ENCODE measurements around the gene MUC21.

GRCh38 chr6:31016659-31017299 is 33.3 kb downstream of the MUC21 start:
- no peak for TF ChIP-seq CTCF (IDR thresholded peaks at IDR 0.05; ENCODE audit: low read depth, low read length)
- TF ChIP-seq POLR2A (IDR thresholded peaks at IDR 0.05; ENCODE audit: extremely low read depth, insufficient read length), result no peak
- TF ChIP-seq, protein P1, sequence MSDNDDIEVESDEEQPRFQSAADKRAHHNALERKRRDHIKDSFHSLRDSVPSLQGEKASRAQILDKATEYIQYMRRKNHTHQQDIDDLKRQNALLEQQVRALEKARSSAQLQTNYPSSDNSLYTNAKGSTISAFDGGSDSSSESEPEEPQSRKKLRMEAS (IDR thresholded peaks at IDR 0.05; ENCODE audit: low read depth, low read length), result no peak
